HepG2 (cell line): ENCODE results near the gene ZNF341. TPM values are rescaled to one million over a fixed set of nuclear protein-coding genes. Genes with fewer than 3 reads are reported as not detected.

ENCODE experiments used
- AGO1 ChIP-seq: fragments of 200-400 bp; formaldehyde crosslinking; IDR thresholded peaks from 2 replicates; pipeline ENCODE4 v1.6.1; 2017; ENCODE audit warnings: mild to moderate bottlenecking, low read depth, low read length, moderate library complexity; ENCODE audit not compliant: poor library complexity, severe bottlenecking
- CBFB ChIP-seq: sonication (generic); formaldehyde crosslinking; IDR thresholded peaks from 2 replicates; pipeline ENCODE4 v1.4.0; 2020; ENCODE audit warnings: missing genetic modification reagents
- CBX1 ChIP-seq: IDR thresholded peaks from one replicate; pipeline ENCODE4 v1.6.1; 2016; ENCODE audit warnings: antibody characterized with exemption, low read depth
- CHCHD3 ChIP-seq: sonication (generic); formaldehyde crosslinking; IDR thresholded peaks from 2 replicates; pipeline ENCODE4 v1.8.0; 2022; ENCODE audit warnings: mild to moderate bottlenecking, missing genetic modification reagents, moderate library complexity
- DMAP1 ChIP-seq: IDR thresholded peaks from 2 replicates; pipeline ENCODE4 v1.6.1; 2016
- EHMT2 ChIP-seq: fragments of 200-600 bp; sonication (generic); IDR thresholded peaks from 2 replicates; pipeline ENCODE4 v1.7.0; 2017; ENCODE audit warnings: antibody characterized with exemption, low read depth, low read length, borderline replicate concordance
- GATA4 ChIP-seq: sonication (generic); IDR thresholded peaks from 2 replicates; pipeline ENCODE4 v1.6.1; 2016; ENCODE audit warnings: antibody characterized with exemption, low read depth, borderline replicate concordance
- GLI4 ChIP-seq: sonication (generic); formaldehyde crosslinking; IDR thresholded peaks from 2 replicates; pipeline ENCODE4 v1.5.1; 2020; ENCODE audit warnings: missing genetic modification reagents, mild to moderate bottlenecking, moderate library complexity, borderline replicate concordance
- HNF4G ChIP-seq, 2 experiments: sonication (generic) in 1 of 2; formaldehyde crosslinking in 1 of 2; IDR thresholded peaks; 2 replicates each; pipeline versions ENCODE4 v1.4.0 to v1.6.1; 2011 to 2020; ENCODE audit warnings: borderline replicate concordance in 2 of 2, low read depth in 2 of 2, mild to moderate bottlenecking in 2 of 2, low read length in 1 of 2, missing genetic modification reagents in 1 of 2, moderate library complexity in 1 of 2
- SMAD1 ChIP-seq: sonication (generic); formaldehyde crosslinking; IDR thresholded peaks from 2 replicates; pipeline ENCODE4 v1.4.0; 2020; ENCODE audit warnings: missing genetic modification reagents, low read depth, mild to moderate bottlenecking, borderline replicate concordance
- ZBTB7A ChIP-seq: sonication (generic); formaldehyde crosslinking; IDR thresholded peaks from 2 replicates; pipeline ENCODE4 v1.8.0; 2022; ENCODE audit warnings: mild to moderate bottlenecking, missing genetic modification reagents
- ZKSCAN5 ChIP-seq: sonication (generic); formaldehyde crosslinking; IDR thresholded peaks from 2 replicates; pipeline ENCODE4 v1.5.1; 2020; ENCODE audit warnings: mild to moderate bottlenecking, missing genetic modification reagents
- ZNF570 ChIP-seq: sonication (generic); formaldehyde crosslinking; IDR thresholded peaks from 2 replicates; pipeline ENCODE4 v1.4.0; 2020; ENCODE audit warnings: mild to moderate bottlenecking, missing genetic modification reagents, borderline replicate concordance
- polyA plus RNA-seq, 8 experiments: library from polyadenylated mRNA; depleted of rRNA in 3 of 8; stranded (reverse) in 7 of 8; unstranded in 1 of 8; fragments of >200 nt; fragmentation: Illumina TruSeq in 4 of 8; extraction: Trizol in 4 of 8; gene quantifications; 2 replicates each; pipeline versions ENCODE4 v1.2.1 to v1.2.3, GENCODE V29; 2011 to 2016; ENCODE audit warnings: low read depth in 4 of 8, missing spikeins in 1 of 8, mixed read lengths in 1 of 8; ENCODE audit not compliant: insufficient read depth in 1 of 8
- total RNA-seq, 5 experiments: library from RNA; depleted of rRNA; stranded (reverse); fragments of >200 nt; fragmentation: Illumina TruSeq; extraction: Trizol; gene quantifications; 2 replicates each; pipeline ENCODE4 v1.2.3, GENCODE V29; 2016; ENCODE audit warnings: low read depth in 1 of 5
- TF ChIP-seq, protein P1 (sequence below): sonication (generic); formaldehyde crosslinking; IDR thresholded peaks from 2 replicates; pipeline ENCODE4 v1.5.1; 2020; ENCODE audit warnings: missing genetic modification reagents, mild to moderate bottlenecking, borderline replicate concordance
- TF ChIP-seq, protein P2 (sequence below): sonication (generic); formaldehyde crosslinking; IDR thresholded peaks from 2 replicates; pipeline ENCODE4 v1.8.1; 2022; ENCODE audit warnings: low read depth, mild to moderate bottlenecking, missing genetic modification reagents
- TF ChIP-seq, protein P3 (sequence below): sonication (generic); formaldehyde crosslinking; IDR thresholded peaks from 2 replicates; pipeline ENCODE4 v1.5.1; 2020; ENCODE audit warnings: mild to moderate bottlenecking, moderate library complexity, missing genetic modification reagents

ZNF341 gene
- total and polyA plus RNA-seq, 2 of the 13 experiments (the other 11 are each of a cell fraction or from before 2014, with no cell fraction given): 1.1 to 2.2 TPM

DNA sequence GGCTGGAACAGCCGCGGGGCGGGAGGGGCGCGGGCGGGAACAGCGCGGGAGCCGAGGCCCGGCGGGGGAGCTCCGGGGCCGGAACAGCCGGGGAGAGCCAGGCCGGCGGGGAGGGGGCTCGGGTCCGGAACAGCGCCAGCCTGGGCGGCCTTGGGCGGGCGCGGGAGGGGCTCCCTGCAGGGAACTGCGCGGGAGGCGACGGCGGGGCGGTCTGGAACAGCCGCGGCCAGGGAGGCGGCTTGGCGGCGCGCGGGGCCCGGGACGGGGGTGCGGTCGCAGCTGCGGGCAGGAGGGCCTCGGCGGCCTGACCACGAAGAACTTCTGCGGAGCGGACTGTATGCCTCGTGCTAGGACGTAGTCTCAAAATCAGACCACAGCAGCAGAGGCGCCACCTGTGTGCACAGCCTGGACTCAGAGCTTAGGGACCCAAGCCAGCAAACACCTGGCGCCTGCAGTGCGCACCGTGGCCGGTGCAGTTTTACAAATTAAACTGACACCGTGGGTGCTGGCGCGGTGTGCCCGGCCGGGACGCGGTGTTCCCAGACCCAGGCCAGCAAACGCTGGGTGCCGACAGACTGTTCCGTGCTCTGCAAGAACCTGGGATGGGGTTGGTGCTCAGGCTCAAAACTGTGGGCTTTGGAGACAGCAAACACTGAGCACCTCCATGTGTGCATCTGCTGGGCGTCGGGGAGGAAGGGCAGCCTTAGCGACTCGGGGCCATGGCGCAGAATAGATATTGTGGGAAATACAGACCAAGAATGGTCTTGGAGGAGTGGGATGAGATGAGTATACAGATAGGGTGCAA is 572 bp downstream of the ZNF341 start (continued):
- TF ChIP-seq CHCHD3 (CRISPR knock-in tag) (peak; percentile 46; the same call in 1 of the 2 replicates), AGO1 (no peak), CBFB (CRISPR knock-in tag) (peak; percentile 91), ZKSCAN5 (CRISPR knock-in tag) (peak; percentile 59; the same call in 1 of the 2 replicates), EHMT2 (no peak), CBX1 (peak; percentile 82), ZNF570 (CRISPR knock-in tag) (peak; percentile 89; the same call in 1 of the 2 replicates), HNF4G (IDR thresholded peaks at IDR 0.05; ENCODE audit: borderline replicate concordance, low read depth, low read length) (peak; percentile 63; the same call in 1 of the 2 replicates), HNF4G (CRISPR knock-in tag; IDR thresholded peaks at IDR 0.05; ENCODE audit: borderline replicate concordance, low read depth) (peak; percentile 85), DMAP1 (CRISPR knock-in tag) (peak; percentile 64; the same call in 1 of the 2 replicates), ZBTB7A (CRISPR knock-in tag) (peak; percentile 82; the same call in 1 of the 2 replicates), SMAD1 (CRISPR knock-in tag) (0 out of 2 replicates have a peak, but pooled peaks have one; percentile 25), GLI4 (peak; percentile 69), GATA4 (0 out of 2 replicates have a peak, but pooled peaks have one; percentile 42)
- TF ChIP-seq, protein P1, sequence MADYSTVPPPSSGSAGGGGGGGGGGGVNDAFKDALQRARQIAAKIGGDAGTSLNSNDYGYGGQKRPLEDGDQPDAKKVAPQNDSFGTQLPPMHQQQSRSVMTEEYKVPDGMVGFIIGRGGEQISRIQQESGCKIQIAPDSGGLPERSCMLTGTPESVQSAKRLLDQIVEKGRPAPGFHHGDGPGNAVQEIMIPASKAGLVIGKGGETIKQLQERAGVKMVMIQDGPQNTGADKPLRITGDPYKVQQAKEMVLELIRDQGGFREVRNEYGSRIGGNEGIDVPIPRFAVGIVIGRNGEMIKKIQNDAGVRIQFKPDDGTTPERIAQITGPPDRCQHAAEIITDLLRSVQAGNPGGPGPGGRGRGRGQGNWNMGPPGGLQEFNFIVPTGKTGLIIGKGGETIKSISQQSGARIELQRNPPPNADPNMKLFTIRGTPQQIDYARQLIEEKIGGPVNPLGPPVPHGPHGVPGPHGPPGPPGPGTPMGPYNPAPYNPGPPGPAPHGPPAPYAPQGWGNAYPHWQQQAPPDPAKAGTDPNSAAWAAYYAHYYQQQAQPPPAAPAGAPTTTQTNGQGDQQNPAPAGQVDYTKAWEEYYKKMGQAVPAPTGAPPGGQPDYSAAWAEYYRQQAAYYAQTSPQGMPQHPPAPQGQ (CRISPR knock-in tag): peak; percentile 94
- TF ChIP-seq, protein P2, sequence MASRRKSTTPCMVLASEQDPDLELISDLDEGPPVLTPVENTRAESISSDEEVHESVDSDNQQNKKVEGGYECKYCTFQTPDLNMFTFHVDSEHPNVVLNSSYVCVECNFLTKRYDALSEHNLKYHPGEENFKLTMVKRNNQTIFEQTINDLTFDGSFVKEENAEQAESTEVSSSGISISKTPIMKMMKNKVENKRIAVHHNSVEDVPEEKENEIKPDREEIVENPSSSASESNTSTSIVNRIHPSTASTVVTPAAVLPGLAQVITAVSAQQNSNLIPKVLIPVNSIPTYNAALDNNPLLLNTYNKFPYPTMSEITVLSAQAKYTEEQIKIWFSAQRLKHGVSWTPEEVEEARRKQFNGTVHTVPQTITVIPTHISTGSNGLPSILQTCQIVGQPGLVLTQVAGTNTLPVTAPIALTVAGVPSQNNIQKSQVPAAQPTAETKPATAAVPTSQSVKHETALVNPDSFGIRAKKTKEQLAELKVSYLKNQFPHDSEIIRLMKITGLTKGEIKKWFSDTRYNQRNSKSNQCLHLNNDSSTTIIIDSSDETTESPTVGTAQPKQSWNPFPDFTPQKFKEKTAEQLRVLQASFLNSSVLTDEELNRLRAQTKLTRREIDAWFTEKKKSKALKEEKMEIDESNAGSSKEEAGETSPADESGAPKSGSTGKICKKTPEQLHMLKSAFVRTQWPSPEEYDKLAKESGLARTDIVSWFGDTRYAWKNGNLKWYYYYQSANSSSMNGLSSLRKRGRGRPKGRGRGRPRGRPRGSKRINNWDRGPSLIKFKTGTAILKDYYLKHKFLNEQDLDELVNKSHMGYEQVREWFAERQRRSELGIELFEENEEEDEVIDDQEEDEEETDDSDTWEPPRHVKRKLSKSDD: peak; percentile 94
- TF ChIP-seq, protein P3, sequence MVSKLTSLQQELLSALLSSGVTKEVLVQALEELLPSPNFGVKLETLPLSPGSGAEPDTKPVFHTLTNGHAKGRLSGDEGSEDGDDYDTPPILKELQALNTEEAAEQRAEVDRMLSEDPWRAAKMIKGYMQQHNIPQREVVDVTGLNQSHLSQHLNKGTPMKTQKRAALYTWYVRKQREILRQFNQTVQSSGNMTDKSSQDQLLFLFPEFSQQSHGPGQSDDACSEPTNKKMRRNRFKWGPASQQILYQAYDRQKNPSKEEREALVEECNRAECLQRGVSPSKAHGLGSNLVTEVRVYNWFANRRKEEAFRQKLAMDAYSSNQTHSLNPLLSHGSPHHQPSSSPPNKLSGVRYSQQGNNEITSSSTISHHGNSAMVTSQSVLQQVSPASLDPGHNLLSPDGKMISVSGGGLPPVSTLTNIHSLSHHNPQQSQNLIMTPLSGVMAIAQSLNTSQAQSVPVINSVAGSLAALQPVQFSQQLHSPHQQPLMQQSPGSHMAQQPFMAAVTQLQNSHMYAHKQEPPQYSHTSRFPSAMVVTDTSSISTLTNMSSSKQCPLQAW (CRISPR knock-in tag): peak; percentile 84
